Activated effector memory CD4-positive, alpha-beta T cell treated with Interleukin-2 at 50 U/mL for 16 hours (primary cell): ENCODE results near the gene PRPF6.

Source experiments
- DNase-seq: peaks from one replicate; pipeline ENCODE4 v3.0.0-alpha.2; 2020

The PRPF6 gene

DNA sequence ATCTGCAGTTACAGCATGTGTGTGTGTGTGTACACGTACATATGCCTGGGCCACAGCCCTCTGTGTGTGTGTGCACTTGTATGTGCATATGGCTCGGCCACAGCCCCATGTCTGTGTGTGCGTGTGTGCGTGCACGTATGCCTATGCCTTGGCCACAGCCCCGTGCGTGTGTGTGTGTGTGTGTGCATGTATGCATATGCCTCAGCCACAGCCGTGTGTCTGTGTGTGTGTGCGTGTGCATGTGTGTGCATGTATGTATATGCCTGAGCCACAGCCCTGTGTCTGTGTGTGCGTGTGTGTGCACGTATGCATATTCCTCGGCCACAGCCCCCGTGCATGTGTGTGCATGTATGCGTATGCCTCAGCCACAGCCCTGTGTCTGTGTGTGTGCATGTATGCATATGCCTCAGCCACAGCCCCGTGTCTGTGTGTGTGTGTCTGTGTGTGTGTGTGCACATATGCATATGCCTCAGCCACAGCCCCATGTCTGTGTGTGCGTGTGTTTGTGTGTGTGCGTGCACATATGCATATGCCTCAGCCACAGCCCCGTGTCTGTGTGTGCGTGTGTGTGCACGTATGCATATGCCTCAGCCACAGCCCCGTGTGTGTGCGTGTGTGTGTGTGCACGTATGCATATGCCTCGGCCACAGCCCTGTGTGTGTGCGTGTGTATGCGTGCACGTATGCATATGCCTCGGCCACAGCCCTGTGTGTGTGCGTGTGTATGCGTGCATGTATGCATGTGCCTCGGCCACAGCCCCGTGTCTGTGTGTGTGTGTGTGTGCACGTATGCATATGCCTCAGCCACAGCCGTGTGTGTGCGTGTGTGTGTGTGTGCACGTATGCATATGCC, 40.4 kb downstream of the PRPF6 start:
- no peak for DNase-seq

DNA sequence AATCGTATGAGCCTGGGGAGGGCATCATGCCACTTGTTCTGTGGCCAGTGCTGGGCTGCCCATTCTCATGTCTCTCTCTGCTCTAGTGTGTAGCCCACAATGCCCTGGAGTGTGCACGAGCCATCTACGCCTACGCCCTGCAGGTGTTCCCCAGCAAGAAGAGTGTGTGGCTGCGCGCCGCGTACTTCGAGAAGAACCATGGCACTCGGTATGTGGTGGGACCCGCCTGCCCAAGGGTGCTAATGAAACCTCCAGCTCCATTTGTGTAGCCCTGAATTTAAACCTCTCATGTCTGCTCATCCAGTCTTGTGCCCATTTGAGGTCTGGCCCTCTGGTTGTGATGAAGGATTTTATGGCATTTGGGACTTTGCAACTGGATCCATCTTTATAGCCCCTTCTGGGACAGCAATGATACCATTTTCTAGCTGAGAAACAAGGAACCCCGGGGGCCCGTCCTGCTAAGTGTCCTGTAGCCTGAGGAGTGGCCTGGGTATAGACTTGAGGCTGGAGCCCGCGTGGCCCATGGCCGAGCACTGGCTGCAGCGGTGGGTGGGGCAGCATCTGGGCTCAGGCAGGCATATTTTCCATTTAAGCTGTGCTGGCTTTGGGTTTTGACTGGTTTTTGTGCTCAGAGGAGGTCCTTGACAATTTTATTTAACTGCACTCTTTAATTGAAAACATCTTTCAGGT, 41.9 kb downstream of the PRPF6 start:
- DNase-seq, result no peak

DNA sequence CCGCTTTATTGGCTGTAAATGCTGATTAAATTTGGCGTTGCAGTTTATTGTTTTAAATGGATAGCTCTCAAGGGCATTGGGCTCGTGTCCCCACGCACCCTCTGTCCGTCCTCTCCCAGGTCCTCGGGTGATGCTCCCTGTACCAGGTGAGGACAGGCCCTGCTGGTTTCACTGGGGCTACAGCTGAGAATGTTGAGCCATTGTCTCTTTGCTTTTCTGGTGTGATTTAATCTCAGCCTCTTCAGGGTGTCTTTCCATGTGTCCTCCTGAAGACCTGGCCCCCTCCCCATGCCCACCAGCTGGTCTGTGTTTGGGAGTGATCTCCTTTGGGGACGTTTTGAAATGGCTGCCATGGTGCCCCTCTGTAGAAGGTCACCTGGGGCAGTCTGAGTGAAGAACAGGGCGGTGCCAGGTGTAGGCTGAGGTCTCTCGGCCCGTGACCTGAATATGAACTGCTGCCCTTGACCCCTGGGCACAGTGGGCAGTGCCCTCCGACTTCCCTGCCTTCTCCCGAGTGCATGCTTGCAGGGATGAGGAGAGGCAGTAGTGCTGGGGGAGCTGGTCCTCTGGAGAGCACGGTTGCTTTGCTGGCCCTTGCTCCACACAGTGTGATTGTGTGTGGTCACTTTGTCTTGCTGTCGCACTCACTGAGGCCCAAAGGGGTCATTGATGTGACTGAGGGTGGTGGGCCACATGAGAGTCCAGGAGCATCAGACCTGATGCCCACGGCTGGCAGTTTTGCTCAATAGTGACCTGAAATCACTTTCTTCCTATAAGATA, 42.6 kb downstream of the PRPF6 start:
- no peak for DNase-seq

DNA sequence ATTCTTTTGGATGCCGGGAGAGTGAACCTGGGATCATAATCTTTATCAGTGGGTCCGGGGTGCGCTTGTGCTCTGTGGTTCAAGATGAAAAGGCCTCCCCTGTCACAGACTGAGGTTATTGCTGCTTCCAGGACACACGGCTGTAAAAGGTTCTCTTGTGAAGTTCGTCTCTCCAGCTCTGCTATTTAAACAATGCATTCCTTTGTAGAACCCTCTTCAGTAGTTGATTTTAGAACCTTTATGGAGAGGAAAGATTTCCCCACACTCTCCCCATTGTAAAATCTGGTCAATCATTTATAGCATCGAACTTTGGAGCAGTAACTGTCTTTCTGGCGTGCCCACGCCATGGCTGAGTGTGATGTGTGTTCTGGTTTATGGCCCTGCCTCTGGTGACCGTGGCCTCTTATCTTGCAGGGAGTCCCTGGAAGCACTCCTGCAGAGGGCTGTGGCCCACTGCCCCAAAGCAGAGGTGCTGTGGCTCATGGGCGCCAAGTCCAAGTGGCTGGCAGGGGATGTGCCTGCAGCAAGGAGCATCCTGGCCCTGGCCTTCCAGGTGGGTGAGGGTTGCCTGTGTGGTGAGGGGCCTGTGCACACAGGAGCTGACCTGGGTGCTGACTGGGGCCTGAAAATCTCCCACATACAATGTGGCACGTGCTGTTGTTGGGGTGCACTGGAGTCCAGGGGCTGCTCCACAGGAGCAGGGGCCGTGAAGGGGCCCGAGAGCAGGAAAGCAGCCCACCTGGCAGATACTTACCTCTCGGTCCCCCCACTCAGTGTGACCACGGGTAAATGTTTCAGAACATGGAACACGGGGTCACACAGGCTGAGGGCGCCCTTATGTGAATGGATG, 43.4 kb downstream of the PRPF6 start:
- DNase-seq, result no peak

DNA sequence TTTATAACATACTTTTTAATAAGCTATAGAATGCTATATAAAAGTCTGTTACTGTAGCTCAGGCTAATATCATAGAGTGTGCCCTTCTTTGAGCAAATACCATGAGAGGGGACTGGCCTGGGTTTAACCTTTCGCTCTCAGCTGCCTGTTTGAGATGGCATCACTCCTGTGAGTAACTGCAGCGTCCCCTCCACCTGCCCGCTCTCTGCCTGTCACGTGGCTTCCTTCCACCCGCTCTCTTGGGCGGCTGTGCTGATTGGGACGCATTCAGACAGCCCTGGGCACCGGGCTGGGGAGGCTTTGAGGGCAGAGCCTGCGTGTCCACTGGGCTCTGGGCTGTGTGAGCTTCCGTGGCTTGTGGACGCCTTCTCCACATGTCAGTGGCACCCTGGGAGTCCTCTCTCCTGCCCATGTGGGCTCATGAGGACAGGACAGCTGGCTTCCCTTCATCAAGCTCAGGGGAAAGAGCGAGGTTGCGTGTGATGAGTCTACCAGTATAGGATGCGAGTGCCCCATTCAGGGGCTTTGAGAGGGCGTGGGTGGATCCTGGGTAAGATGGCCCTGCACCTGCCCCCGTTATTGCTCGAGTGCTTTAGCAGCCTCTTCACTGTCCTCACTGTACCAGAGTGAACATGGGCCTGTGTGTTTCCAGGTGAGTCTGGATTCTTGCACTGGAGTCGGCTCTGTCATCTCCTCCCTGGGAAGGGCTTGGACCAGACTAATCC, 44.3 kb downstream of the PRPF6 start:
- no peak for DNase-seq

DNA sequence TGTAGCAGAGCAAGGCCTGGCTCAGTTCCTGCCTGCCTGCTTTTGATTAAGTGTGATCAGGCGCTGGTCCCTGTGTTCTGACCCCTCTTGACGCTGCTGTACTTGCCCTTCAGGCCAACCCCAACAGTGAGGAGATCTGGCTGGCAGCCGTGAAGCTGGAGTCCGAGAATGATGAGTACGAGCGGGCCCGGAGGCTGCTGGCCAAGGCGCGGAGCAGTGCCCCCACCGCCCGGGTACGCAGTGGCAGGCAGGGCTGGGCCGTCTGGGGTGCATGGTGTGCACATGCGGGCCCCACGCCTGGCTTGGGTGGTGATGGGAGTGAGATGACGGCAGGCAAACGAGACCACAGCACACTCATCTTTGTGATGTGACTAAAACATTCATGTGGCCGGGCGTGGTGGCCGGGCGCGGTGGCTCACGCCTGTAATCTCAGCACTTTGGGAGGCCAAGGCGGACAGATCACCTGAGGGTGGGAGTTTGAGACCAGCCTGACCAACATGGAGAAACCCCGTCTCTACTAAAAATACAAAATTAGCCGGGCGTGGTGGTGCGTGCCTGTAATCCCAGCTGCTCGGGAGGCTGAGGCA, 45.0 kb downstream of the PRPF6 start:
- no peak for DNase-seq

DNA sequence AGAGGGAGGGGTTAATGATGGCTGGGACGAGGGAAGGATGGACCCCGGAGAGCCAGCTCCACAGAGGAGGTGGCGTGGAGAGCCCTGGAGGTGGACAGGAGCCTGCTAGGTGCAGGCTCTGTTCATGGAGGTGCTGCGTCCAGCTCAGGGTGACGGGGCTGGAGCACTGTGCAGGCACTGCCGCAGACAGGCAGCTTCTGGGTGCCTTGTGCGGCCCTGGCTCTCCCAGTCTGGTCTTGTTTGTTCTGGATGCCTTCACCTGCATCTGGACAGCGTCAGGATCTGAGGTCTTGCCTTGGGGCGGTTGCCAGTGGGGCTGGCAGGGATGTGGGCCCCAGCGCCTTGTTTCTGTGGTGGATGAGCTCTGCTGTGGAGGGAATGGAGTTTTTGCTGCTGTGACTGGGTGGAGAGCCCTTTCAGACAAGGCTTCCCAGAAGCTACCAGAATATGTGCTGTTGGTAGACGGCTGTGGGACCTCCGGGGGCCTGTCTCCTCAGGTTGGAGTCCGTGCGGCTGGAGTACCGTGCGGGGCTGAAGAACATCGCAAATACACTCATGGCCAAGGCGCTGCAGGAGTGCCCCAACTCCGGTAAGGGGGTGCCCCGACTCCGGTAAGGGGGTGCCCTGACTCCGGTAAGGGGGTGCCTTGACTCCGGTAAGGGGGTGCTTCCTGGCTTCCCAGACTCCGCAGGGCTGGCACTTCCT, 47.2 kb downstream of the PRPF6 start:
- no peak for DNase-seq

DNA sequence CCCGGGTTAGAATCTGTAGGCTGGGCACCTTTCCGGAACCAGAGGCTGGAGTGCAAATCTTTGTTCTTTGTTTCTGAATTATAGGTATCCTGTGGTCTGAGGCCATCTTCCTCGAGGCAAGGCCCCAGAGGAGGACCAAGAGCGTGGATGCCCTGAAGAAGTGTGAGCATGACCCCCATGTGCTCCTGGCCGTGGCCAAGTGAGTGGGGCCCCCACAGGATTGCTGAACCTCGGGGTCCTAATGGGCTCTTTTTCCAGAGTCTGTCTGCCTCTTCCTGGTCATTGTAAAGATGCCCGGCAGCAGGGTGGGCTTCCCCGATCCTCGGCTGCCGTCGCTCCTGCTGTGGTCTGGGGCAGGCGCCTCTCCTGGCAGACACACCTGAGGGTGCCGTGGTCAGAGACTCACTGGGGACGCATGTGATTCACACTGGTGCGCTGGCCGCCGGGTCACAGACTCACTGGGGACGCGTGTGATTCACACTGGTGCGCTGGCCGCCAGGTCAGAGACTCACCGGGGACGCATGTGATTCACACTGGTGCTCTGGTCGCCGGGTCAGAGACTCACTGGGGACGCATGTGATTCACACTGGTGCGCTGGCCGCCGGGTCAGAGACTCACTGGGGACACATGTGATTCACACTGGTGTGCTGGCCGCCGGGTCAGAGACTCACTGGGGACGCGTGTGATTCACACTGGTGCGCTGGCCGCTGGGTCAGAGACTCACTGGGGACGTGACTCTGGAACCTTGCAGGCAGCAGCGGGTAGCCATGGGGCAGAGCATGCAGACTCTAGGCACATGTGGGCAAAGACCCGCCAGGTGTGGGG, 48.6 kb downstream of the PRPF6 start:
- no peak for DNase-seq

DNA sequence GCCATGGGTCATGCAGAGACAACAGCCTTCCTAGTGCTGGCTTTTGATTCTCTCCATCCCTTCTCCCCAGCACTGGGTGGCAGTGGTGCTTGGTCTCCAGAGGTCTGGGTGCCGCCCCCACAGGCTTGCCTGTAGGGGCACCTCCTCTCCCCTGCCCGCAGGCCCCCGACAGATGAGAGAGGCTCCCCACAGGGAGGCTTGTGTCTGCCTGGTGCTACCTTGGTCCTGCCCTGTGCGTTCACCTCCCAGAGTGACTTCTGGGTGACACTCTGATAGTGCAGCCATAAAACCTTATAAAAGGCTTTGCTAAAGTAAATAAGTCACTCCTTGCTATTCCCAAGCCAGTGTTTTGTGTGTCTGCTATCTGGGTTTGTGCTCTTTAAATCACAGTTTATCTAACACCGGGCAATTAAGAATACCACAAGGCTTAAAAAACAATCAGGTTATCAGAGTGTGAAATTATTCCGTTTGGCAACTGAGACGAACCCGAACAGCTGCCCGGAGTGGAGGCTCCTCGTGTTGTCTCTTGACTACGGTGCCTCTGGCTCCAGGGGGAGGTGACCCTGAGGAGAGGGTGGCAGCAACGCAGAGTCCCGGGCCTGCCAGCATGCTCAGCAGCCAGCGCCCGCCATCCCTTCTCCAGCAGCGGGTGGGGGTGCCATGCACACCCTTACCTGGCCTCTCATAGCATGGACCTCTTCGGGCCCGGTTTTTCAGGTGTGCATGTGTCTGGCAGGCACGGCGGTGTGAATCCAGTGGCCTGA, 49.6 kb downstream of the PRPF6 start:
- DNase-seq, result no peak

DNA sequence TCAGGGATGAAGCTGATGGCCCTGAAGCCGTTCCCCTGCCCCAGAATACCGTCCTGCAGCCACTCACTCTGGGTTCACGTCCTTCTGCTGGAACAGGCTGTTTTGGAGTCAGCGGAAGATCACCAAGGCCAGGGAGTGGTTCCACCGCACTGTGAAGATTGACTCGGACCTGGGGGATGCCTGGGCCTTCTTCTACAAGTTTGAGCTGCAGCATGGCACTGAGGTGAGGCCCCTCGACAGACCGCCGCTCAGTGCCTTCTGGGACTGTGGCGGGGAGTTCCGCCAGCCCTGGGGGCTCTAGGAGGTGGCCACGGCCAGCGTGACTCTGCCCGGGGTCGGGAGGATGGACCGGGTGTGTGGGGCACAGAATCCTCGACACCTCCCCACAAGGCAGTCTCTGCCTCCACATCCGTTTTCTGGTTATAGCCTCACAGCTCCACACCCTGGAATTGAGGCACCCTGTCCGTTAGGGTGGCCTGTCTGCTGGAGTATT, 50.9 kb downstream of the PRPF6 start:
- no peak for DNase-seq

DNA sequence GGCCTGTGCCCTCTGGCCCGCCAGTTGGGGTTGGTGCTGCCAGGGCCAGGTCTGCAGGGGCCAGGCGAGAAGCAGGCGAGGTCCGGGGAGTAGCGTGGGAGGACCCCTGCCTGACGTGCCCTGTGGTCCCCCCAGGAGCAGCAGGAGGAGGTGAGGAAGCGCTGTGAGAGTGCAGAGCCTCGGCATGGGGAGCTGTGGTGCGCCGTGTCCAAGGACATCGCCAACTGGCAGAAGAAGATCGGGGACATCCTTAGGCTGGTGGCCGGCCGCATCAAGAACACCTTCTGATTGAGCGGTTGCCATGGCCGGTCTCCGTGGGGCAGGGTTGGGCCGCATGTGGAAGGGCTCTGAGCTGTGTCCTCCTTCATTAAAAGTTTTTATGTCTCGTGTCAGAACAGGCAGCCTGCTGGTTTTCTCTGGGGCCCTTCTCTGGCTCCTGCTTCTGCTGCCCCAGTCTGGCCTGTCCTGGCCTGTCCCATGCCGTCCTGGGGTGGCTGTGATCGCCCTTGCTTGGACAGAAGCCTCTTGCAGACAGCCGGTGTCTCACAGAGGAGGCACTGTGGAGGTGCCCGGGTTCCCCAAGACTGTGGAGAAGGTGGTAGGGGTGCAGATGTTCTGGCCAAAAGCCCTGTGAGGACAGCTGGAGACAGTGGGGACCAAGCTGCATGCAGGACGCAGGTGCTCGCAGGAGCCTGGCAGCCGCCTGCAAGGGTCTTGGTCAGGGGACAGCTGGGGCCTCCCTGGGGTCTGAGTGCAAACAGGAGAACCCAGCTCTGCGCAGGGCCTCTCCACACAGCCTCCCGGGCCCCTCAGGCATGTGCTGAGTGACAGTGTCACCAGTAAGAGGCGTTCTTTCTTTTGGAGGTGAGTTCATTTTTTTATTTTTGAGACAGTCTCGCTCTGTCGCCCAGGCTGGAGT, 52.0 kb downstream of the PRPF6 start:
- DNase-seq, result no peak

DNA sequence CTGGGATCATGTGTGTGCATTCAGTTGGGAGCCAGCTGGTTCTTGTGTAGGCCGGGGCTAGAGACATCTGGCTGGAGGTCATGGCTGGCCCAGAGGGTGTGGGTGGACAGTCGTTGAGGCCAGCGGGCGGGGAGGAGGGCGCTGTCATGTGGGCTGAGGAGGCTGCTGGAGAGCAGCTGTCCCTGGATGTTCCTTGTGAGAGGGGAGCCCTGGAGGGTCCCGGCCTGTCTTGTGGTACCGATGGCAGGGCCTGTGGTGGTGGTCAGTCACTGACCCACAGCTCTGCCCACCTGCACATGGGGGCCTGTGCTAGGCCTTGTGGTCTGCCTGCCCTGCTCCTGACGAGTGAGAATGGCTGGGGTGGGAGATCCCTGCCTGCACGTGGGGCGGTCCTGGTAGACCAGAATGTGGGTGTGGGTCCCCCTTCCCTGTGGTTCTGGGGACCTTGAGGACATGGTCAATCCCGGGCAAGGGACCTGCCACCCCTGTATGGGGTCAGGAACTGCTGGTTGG, 53.1 kb downstream of the PRPF6 start:
- no peak for DNase-seq

DNA sequence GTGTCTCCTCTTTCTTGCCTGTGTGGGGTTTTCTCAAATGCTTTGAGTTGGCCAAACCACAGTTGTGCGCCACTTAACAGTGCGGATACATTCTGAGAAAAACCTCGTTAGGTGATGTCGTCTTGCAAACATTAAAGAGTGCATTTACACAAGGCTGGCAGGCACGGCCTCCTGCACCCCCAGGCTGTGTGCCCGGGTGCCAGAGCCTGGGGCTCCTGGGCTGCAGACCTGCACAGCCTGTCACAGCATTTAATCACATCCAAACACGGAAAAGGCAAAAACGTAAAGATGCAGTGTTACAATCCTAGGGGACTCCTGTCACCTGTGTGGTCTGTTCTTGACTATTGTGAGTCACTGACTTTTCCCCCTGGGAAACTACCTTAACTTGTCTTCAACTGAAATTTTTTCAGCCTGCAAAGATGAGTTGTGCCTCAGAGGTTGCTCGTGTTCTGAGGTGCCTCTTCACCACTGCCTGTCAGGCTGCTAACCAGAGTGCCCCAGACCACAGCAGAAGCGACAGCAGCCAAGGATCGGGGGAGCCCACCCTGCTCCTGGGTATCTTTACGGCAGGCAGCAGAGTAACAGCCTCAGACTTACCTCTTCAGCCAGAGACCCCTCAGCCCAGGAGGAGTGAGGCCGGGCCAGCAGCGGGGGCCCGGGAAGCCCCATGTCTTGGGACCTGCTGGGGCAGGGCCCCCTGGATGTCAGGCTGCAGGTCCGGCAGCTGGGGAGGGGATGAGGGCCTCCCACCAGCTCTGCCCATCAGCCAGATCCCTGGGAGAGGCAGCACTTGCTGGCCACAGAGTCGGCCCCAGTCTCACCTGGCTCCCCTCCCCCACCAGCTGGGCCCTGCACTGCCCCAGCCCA, 54.4 kb downstream of the PRPF6 start:
- DNase-seq, result no peak

DNA sequence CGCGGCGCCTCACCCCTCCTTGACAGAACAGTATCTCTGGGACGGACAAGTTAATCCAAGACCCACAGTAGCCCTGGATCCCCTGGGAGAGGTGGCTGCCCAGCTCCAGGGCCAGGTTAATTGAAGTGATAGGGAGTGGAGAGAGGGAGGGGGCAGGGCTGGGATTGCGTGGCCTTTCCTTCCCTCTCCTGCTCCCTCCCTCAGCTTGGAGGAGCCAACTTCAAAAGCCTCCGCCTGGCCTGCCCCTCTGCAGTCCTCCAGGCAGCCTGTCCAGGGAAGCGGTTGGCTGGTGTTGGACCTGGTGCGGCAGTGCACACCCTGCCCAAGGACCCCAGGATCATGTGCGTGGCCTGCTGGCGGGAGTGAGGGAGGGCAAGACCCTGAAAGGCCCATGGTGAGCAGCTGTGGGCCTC, 55.0 kb downstream of the PRPF6 start, which contains the start of gene C20orf204:
Gene C20orf204, plus strand, starts transcription at position 250 of the 413 bp plus-strand sequence. Its CDS starts 142 bp downstream, at position 392.
- no peak for DNase-seq

DNA sequence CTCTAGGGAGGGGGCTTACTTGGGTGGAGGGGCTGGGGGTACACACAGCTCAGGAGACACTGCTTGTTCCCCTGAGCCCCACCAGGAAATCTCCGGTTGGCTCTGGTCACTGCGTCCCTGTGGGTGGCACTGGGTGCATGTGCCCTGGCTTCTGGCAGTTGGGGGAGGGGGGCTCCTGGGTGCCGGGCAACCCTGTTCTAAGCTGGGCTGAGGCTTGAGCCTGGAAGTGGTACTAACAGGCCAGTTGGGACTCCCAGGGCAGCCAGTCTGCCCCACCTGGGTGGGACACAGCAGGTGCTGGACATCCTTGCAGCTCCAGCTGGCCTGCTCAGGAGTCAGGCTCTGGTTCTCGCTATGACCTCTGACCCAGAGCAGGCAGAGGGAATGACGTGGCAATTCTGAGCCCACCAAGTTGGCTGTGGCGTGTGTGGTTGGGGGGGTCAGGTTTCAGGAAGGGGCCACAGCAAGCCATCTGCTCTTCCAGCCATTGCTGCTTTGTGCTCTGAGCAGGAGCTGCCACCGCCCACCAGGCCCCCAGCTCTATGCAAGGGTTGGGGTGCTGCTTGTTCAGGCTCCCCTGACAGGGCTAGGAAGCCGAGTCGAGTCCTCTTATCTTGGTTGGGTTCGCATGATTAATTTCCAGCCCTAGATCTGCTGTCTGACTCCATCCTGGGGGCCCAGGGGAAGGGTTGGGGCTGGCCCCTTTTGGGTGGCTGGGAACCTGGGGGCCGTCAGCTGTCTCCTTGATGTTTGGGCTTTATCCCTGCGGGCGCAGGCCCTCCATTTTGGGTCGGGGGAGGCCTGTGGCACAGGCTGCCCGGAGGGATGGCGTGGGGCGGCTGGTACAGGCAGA, 55.6 kb downstream of the PRPF6 start:
- DNase-seq, result no peak

DNA sequence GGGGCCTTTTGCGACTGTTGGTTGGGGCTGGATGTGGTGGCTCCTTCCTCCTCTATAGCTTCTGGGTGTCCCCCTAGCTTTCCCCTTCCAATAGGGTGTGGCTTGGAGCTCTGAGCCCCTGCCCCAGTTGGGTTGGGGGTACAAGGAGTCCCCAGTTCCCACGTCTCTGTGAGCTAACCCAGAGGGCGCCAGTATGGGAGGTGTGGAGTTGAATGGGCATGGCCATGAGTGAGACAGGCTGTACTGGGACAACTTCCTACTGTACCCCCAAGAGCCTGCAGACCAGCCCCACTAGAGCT, 56.2 kb downstream of the PRPF6 start:
- no peak for DNase-seq
